Memory B cell (primary cell): Measurements from ENCODE around the gene ARHGAP6.

Experiments used
- ATAC-seq: fragments of 150-1000 bp; cut with Tn5 transposase; 2 replicates; pipeline ENCODE4 v1.10.0; 2021; ENCODE audit warnings: low read depth, mild to moderate bottlenecking, moderate library complexity
- DNase-seq, 2 donors: peaks; one replicate each; pipeline ENCODE4 v3.0.0; 2022; ENCODE audit warnings: low spot score in 2 of 2
- H3K27ac Mint-ChIP-seq: one replicate; pipeline ENCODE4 v1.8.0; 2022; ENCODE audit warnings: mild to moderate bottlenecking, moderate library complexity, mixed read lengths
- H3K27me3 Mint-ChIP-seq: one replicate; pipeline ENCODE4 v1.8.0; 2022; ENCODE audit warnings: mixed read lengths
- H3K36me3 Mint-ChIP-seq: one replicate; pipeline ENCODE4 v1.8.0; 2022; ENCODE audit warnings: mild to moderate bottlenecking, mixed read lengths
- H3K4me1 Mint-ChIP-seq: one replicate; pipeline ENCODE4 v1.8.0; 2022; ENCODE audit warnings: mixed read lengths
- H3K4me3 Mint-ChIP-seq: one replicate; pipeline ENCODE4 v1.8.0; 2022; ENCODE audit warnings: mild to moderate bottlenecking, moderate library complexity, mixed read lengths
- H3K9me3 Mint-ChIP-seq: one replicate; pipeline ENCODE4 v1.8.0; 2022; ENCODE audit warnings: mixed read lengths

ARHGAP6 gene

DNA sequence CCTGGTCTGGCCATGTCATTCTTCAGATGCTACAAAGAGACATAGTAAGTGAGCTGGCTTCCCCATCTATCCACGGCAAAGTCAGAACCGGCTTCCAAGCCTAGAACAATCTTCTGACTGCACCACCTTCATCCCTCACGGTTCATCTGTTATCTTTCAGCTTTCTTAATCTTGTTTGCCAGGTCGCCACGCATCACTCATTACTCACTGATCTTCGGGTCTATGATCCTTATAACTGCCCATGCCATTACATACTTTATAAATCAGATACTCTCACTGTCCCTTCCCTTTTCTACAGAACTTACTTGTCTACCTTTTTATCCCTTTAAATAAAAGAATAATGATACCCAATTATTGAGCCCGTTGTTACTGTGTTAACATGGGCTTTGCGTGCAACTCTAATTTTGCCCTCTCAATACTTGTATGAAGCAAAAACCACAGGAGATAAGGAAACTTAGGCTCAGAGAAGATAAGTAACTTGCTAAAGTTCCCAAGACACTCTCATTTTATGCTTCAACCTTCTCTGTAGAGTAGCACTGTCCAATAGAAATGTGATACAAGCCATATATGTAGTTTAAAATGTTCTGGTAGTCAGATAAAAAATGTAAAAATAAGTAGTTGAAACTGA lies 200.8 kb downstream of the ARHGAP6 start:
- DNase-seq (no peak), ATAC-seq (no peak)
- H3K36me3 Mint-ChIP-seq: no peaks in the 10 kb centered on the region
- H3K27me3 Mint-ChIP-seq: peaks cover 3% of the 10 kb centered on the region
- no peak overlapping the region for H3K4me3 Mint-ChIP-seq
- no peaks in the 10 kb centered on the region for H3K9me3 Mint-ChIP-seq
- H3K4me1 Mint-ChIP-seq: no peaks in the 10 kb centered on the region
- no peak overlapping the region for H3K27ac Mint-ChIP-seq

DNA sequence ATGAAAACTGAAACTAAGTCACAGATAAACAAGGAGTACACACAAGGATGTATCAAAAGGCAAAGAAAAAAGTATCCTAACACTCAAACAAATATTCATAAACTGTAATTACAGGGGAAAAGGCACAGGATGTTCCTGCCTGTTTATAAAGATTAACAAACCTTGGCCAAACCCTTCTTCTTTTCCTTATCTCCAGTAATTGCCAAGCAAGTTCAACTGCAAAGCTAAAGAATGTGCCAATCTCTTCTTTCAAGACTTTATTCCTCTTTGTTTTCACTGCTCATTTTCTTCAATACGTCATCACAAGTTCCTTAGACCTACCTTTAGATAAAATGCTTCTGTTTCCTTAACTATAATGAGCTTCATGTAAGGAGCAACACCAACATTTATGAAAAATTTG lies 201.3 kb downstream of the ARHGAP6 start:
- H3K36me3 Mint-ChIP-seq: no peaks in the 10 kb centered on the region
- H3K27me3 Mint-ChIP-seq: peaks cover 3% of the 10 kb centered on the region
- ATAC-seq: no peak
- no peak for DNase-seq
- no peaks in the 10 kb centered on the region for H3K4me1 Mint-ChIP-seq
- H3K4me3 Mint-ChIP-seq: no peak overlapping the region
- H3K9me3 Mint-ChIP-seq: no peaks in the 10 kb centered on the region
- H3K27ac Mint-ChIP-seq: no peak overlapping the region

DNA sequence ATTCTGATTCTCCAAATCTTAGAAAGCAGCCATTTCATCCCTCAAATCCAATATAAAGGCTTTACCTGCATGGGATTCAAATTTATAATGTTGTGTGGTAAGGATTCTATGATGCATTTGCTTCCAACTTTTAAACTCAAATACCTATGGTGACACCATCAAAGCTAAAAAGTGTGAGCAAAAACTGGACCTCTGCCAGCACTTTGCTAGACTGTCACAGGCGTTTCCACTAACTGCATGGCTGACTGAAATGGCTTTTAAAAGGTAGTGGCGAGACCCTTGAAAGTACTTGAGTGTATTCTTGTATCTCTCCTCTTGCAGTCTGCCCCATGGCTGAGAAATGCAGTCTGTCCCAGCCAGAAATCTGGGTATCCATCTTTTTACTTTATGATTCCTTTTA lies 203.1 kb downstream of the ARHGAP6 start:
- H3K27ac Mint-ChIP-seq: no peak overlapping the region
- no peak overlapping the region for H3K4me3 Mint-ChIP-seq
- no peaks in the 10 kb centered on the region for H3K36me3 Mint-ChIP-seq
- ATAC-seq: no peak
- no peaks in the 10 kb centered on the region for H3K9me3 Mint-ChIP-seq
- DNase-seq: no peak
- H3K4me1 Mint-ChIP-seq: no peaks in the 10 kb centered on the region
- H3K27me3 Mint-ChIP-seq: peaks cover 3% of the 10 kb centered on the region

- DNase-seq (no peak), ATAC-seq (no peak)
- Mint-ChIP-seq H3K4me3 (no peak overlapping the region), H3K27me3 (peaks cover 1% of the 10 kb centered on the region), H3K4me1 (no peaks in the 10 kb centered on the region), H3K36me3 (no peaks in the 10 kb centered on the region), H3K27ac (no peak overlapping the region), H3K9me3 (no peaks in the 10 kb centered on the region)
These were observed 203.6 kb downstream of the ARHGAP6 start for GRCh38 chrX:11462136-11462535.

- DNase-seq (no peak), ATAC-seq (no peak)
- Mint-ChIP-seq H3K27ac (no peak overlapping the region), H3K4me3 (no peak overlapping the region), H3K9me3 (no peaks in the 10 kb centered on the region), H3K36me3 (no peaks in the 10 kb centered on the region), H3K4me1 (no peaks in the 10 kb centered on the region), H3K27me3 (peaks cover 1% of the 10 kb centered on the region)
These were observed 204.3 kb downstream of the ARHGAP6 start for GRCh38 chrX:11461201-11462001.

- ATAC-seq (no peak), DNase-seq (no peak)
- no peaks in the 10 kb centered on the region for H3K9me3 Mint-ChIP-seq
- peaks cover 1% of the 10 kb centered on the region for H3K27me3 Mint-ChIP-seq
- no peaks in the 10 kb centered on the region for H3K4me1 Mint-ChIP-seq
- H3K27ac Mint-ChIP-seq: no peak overlapping the region
- H3K36me3 Mint-ChIP-seq: no peaks in the 10 kb centered on the region
- H3K4me3 Mint-ChIP-seq: no peak overlapping the region
These were observed 205.4 kb downstream of the ARHGAP6 start for GRCh38 chrX:11460347-11460746.

DNA sequence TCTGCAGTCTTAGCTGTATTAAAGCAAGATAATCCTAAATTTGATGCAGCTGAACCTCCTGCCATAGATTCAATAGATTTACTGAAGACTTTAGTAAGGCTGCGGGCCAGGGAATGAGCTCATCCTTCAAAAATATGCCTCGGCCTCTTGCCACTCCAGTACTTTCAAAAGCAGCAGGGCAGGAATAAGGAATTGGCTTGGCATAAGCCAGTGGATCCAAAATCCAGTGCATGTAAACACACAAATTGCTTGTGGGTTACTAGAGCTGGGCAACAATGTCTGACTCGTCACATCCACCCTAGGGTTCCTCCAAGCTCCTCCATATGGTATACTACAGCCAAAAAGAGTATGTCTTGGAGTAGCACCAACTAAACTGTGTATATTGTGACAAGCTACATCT lies 207.6 kb downstream of the ARHGAP6 start:
- DNase-seq: no peak
- H3K9me3 Mint-ChIP-seq: no peaks in the 10 kb centered on the region
- no peak for ATAC-seq
- H3K27me3 Mint-ChIP-seq: peaks cover 1% of the 10 kb centered on the region
- no peak overlapping the region for H3K4me3 Mint-ChIP-seq
- no peak overlapping the region for H3K27ac Mint-ChIP-seq
- no peaks in the 10 kb centered on the region for H3K4me1 Mint-ChIP-seq
- H3K36me3 Mint-ChIP-seq: no peaks in the 10 kb centered on the region

- no peaks in the 10 kb centered on the region for H3K4me1 Mint-ChIP-seq
- peaks cover 6% of the 10 kb centered on the region for H3K27me3 Mint-ChIP-seq
- H3K9me3 Mint-ChIP-seq: no peaks in the 10 kb centered on the region
- H3K4me3 Mint-ChIP-seq: no peak overlapping the region
- no peak for ATAC-seq
- DNase-seq: no peak
- H3K36me3 Mint-ChIP-seq: no peaks in the 10 kb centered on the region
- no peak overlapping the region for H3K27ac Mint-ChIP-seq
These were observed 214.6 kb downstream of the ARHGAP6 start for GRCh38 chrX:11451151-11451550.

DNA sequence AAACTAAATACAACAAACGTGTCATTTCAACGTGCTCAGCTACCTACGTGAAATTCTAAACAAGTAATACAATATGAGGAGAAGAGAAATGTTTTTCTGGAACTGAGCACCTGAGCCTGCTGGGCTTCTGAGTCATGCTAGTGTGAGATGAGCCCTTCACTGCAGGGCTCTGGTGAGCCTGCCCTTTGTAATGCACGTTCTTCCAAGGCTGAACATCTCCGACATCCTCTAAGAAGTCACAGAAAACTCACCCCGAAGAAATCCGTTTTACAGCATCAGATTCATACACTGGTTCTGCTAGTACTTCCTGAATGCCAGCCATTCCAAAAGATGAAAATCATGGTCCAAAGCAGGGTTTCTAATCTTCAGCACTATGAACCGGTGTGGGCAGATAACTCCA lies 215.4 kb downstream of the ARHGAP6 start:
- Mint-ChIP-seq H3K36me3 (no peaks in the 10 kb centered on the region), H3K27ac (no peak overlapping the region), H3K9me3 (no peaks in the 10 kb centered on the region), H3K4me3 (no peak overlapping the region), H3K27me3 (peaks cover 6% of the 10 kb centered on the region), H3K4me1 (no peaks in the 10 kb centered on the region)
- DNase-seq: no peak
- no peak for ATAC-seq

GRCh38 chrX:11449613-11450012 lies 216.1 kb downstream of the ARHGAP6 start:
- Mint-ChIP-seq H3K27ac (no peak overlapping the region), H3K4me1 (no peaks in the 10 kb centered on the region), H3K27me3 (peaks cover 6% of the 10 kb centered on the region), H3K9me3 (no peaks in the 10 kb centered on the region), H3K36me3 (no peaks in the 10 kb centered on the region), H3K4me3 (no peak overlapping the region)
- ATAC-seq (no peak), DNase-seq (no peak)

DNA sequence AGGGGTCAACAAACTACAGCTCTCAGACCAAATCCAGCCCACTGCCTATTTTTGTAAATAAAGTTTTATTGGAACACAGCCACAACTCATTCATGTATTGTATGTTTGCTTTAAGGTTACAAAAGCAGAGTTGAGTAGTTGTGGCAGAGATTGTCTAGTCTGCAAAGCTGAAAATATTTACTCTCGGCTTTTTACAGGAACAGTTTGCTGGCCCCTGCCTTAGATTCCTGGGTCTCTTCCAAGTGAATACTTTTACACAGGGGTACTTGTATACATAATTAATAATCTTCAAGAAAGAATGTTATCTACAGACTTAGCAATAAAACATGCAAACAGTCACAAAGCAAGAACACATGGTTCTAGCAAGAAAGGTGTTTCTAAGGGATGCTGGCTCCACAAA lies 218.3 kb downstream of the ARHGAP6 start:
- Mint-ChIP-seq H3K9me3 (no peaks in the 10 kb centered on the region), H3K4me1 (peaks cover 3% of the 10 kb centered on the region), H3K4me3 (no peak overlapping the region), H3K27me3 (peaks cover 6% of the 10 kb centered on the region), H3K36me3 (no peaks in the 10 kb centered on the region), H3K27ac (no peak overlapping the region)
- no peak for ATAC-seq
- no peak for DNase-seq

- Mint-ChIP-seq H3K27me3 (peaks cover 6% of the 10 kb centered on the region), H3K36me3 (no peaks in the 10 kb centered on the region), H3K27ac (no peak overlapping the region), H3K9me3 (no peaks in the 10 kb centered on the region), H3K4me1 (peaks cover 3% of the 10 kb centered on the region), H3K4me3 (no peak overlapping the region)
- ATAC-seq: no peak
- DNase-seq: no peak
These were observed 218.8 kb downstream of the ARHGAP6 start for GRCh38 chrX:11446949-11447348.

GRCh38 chrX:11446336-11446735 lies 219.4 kb downstream of the ARHGAP6 start:
- no peaks in the 10 kb centered on the region for H3K9me3 Mint-ChIP-seq
- no peak for ATAC-seq
- no peaks in the 10 kb centered on the region for H3K36me3 Mint-ChIP-seq
- no peak for DNase-seq
- H3K27me3 Mint-ChIP-seq: peaks cover 6% of the 10 kb centered on the region
- no peak overlapping the region for H3K4me3 Mint-ChIP-seq
- peaks cover 3% of the 10 kb centered on the region for H3K4me1 Mint-ChIP-seq
- H3K27ac Mint-ChIP-seq: no peak overlapping the region

GRCh38 chrX:11445540-11445939 lies 220.2 kb downstream of the ARHGAP6 start:
- Mint-ChIP-seq H3K27me3 (peaks cover 6% of the 10 kb centered on the region), H3K4me1 (peaks cover 3% of the 10 kb centered on the region), H3K4me3 (no peak overlapping the region), H3K9me3 (no peaks in the 10 kb centered on the region), H3K27ac (no peak overlapping the region), H3K36me3 (no peaks in the 10 kb centered on the region)
- peak; percentile 73 for ATAC-seq
- peak in 1 of 2 donors; percentile 5 for DNase-seq

GRCh38 chrX:11444052-11444451 lies 221.7 kb downstream of the ARHGAP6 start:
- Mint-ChIP-seq H3K27me3 (peaks cover 6% of the 10 kb centered on the region), H3K9me3 (no peaks in the 10 kb centered on the region), H3K27ac (no peak overlapping the region), H3K4me1 (peaks cover 3% of the 10 kb centered on the region), H3K36me3 (no peaks in the 10 kb centered on the region), H3K4me3 (no peak overlapping the region)
- ATAC-seq (no peak), DNase-seq (no peak)
